GM19239 (cell line): ENCODE measurements around the gene TLR7.

ENCODE experiments used
- DNase-seq: peaks from one replicate; pipeline ENCODE4 v3.0.0; 2011; ENCODE audit warnings: low spot score; ENCODE audit not compliant: insufficient read length
- FAIRE-seq: peaks from 2 replicates; lab custom pipeline; 2011; peaks lifted over from hg19 to GRCh38; lab: Jason Lieb, UNC

TLR7 gene

DNA sequence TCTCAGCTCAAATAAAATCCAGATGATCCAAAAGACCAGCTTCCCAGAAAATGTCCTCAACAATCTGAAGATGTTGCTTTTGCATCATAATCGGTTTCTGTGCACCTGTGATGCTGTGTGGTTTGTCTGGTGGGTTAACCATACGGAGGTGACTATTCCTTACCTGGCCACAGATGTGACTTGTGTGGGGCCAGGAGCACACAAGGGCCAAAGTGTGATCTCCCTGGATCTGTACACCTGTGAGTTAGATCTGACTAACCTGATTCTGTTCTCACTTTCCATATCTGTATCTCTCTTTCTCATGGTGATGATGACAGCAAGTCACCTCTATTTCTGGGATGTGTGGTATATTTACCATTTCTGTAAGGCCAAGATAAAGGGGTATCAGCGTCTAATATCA, 20.9 kb downstream of the TLR7 start:
- FAIRE-seq (peak; percentile 96), DNase-seq (no peak)

DNA sequence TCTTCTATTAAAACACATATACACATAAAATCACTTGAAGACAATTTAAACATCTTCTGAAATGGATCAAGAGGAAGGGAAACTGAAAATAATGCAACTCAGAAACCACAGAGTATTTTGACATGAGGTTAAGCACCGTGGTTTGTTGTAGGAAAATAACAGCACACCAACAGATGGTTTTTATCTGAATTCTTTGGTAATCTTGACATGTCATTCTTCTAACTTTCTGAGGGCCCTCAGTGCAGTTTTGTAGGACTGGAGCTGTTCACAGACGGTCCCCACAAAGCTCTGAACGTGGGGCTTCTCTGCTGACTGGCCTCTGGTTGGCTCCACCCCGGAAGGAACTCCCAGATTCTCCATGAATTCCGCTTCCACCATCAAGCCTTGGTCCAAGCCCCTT, 23.6 kb downstream of the TLR7 start:
- FAIRE-seq (no peak), DNase-seq (no peak)

DNA sequence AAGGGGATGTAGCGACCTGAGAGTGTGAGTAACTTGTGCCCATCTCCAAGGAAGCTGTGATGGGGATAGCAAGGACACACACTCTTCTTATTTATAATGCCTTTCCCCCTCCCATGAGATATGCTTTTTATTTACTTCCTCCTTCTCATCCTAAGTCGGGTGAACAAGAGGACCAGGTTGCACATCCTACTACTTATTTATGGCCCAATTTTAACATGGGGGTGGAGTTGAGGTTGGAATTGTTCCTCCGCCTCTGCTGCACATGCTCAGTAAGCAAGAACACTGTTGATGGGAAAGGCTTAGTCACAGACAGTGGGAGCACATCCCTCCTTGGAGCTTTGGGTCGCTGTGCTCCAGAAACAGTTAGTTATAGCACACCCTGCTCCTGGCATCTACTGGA, 24.3 kb downstream of the TLR7 start:
- FAIRE-seq (peak; percentile 93), DNase-seq (no peak)

DNA sequence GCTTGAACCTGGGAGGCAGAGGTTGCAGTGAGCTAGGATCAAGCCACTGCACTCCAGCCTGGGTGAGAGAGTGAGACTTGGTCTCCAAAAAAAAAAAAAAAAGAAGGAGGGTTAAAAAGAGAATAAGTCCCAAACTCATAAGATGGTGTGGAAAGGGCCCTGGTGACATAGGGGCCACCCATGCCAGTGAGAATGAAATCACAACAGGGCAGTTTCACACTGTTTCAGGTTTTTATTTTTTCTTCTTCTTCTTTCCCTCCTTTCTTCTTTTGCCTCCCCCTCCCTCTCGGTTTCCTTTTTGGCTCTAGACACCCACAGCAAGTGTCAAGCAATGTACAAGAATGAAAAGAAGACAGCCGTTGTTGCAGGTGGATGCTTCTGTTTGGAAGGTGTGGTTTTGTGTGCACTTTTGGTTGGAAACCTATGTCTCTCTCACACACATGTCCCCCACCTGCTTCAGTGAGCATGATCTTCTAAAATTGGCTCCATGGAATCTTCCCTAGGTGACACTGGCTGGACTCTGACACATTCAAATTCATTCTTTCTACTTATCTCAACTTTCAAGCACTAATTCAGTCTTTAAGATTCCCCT, 25.1 kb downstream of the TLR7 start:
- FAIRE-seq (peak; percentile 99), DNase-seq (no peak)

DNA sequence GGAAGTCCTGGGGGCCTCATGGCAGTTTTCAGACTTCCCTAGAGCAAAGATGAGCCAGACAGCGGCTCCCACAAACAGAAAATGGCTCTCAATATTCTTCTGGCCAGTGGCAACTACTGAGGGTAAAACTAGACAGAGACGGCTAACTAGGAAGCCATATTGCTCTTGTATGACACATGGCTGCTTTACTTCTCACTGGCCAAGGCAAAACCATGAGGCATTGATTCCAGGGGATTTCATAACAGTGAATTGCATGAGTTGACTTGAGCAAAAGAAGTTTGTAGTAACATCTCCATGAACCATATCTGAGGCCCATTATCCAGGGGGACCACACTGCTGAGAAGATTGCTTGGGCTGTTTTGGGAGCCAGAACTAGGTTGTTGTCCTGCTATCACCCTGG, 25.8 kb downstream of the TLR7 start:
- FAIRE-seq (peak; percentile 78), DNase-seq (no peak)

DNA sequence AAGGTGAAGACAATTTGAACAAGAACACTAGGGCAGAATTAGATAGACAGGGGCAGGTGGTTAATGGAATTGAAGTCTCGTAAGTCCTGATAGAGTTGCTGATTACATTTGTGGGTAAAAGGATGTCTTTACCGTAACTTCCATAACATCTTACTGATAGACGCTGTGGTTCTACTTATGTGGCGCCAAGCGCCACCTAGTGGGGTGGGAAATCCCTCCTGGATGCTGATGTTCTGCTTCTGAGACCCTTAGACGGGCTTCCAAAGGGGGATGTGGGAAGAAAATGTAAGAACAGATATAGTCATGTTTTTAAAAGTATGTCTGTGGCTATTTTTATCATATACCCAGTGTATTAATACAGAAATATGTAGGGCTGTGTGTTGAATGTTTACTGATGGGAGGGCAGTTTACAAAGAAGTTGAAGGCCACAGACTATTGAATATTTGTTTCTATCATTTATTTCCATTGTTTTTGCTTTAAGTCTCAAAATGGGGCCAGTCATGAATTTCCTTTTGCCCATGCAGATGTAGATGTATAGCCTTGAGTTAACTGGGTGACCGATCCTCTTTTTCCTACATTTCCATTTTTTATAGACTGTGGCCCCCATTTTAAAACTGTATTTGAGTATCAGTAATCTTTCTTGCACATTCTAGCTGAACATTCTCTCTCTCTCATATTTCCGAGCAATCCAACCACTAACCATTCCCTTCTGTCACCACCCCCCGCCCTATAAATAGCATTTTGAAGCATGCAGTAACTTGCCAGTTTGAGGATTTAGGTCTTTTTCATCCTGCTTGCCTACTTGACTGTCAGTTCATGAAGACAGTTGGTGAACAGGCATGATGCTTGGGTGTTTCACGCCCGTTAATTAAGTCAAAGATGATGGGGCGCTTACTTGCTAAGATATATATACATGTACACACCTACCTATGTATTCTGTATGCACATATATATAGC, 27.5 kb downstream of the TLR7 start:
- FAIRE-seq, result peak; percentile 96
- no peak for DNase-seq

DNA sequence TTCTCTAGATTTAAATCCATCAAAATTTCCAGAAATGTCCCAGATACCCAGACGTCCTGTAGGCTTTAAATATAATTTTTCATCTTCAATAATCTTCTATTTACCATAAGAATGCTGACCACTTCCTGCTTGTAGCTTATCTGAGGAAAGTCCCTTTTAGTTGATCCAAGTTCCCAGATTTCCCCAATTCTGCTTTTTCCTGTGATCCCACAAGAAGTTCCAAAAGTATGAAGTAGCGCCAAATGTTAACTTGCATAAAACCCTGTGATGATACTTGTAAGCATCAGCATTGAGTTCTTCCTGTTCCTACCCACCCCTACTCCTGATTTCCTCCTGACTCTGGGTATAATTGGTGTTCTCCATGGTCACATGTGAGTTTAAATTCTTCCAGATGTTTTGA, 29.0 kb downstream of the TLR7 start:
- no peak for DNase-seq
- no peak for FAIRE-seq

DNA sequence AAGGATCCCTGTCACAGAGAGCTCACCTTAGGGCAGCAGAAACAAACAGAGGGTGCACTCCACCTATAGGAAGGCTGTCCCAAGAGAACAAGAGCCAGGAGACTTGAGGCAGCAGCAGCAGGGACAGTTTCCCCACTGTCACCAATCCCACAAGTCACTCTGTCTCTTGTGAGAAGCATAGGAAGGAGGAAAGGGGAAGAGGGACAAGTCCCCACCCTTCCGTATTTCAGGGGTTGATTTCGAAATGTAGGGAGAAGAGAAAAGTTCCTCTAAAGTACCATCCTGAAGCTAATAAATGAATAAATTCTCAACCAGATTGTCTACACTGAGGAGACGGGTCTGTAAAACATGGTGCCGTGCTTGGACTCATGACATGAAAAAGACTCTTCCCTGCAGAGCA, 30.1 kb downstream of the TLR7 start:
- FAIRE-seq, result peak; percentile 58
- no peak for DNase-seq

DNA sequence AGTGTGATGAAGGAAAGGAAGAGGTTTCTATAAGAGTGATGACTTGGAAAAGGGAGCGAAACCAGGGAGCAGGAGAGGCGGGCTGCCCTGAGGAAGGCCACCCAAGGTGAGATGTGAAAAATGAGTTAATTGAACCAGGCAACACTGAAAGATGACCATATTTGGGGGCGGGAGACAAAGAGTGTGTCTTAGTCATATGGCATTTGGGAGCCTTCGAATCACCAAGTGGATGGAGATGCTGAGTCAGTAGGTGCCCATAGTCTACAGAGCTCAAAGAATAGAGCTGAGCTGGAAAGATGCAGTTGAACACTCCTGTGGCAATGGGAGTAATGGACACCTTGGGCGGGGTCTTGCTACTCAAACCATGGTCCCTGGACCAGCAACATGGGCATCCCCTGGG, 31.2 kb downstream of the TLR7 start:
- FAIRE-seq (no peak), DNase-seq (no peak)

DNA sequence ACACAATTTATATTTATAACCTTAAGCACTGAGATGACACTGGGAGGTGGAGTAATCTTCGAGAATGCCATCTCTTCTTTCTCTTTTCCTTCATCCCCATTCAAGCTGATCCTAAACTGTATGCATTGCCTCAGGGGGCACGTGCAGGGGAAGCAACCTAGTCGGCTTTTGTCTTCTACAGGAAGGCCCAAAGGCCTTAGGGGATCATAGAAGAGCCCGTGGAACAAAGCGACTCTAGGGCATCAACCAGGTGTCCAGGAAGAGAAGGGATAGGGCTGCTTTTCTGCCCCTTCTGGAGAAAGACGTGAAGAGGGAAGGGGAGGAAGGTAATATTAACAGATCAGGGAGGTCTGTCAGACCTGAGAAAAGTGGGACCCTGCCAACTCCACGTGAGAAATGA, 32.6 kb downstream of the TLR7 start:
- FAIRE-seq (no peak), DNase-seq (no peak)

DNA sequence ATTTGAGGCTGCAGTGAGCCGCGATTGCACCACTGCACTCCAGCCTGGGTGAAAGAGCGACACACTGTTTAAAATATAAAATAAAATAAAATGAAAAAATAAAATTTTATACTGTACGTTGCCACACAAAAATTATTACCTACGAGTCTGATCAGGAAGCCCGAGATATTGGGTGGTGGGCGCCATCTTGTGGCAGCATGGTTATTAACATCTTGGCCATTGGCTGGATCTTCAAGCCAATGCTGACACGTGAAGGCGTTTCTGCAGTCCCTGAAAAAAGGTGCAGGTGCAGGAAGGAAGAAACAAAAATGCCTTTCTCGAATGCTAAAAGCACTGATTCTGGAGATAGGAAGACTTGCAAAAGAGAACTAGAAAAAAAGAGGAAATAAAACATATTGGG, 34.6 kb downstream of the TLR7 start:
- FAIRE-seq, result peak; percentile 77
- DNase-seq, result peak; percentile 38

DNA sequence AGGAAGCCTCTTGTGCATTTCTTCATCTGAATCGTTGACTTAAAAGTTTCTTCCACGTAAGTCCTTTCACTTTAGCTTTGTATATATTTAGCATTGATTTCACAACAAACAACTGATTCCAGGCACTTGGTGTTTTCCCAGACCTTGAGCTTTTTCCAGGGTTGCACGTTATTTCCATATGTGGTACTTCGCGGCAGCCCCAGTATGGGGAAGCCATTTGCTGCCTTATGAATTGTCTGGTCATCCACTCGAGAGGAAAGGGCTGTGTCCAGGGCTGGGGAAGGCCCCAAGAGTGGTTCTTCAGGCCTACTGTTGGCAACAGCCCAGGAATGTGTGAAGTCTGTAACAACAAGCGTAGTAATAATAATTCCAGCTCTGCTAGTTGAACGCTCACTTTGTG, 36.8 kb downstream of the TLR7 start:
- no peak for FAIRE-seq
- DNase-seq, result no peak

DNA sequence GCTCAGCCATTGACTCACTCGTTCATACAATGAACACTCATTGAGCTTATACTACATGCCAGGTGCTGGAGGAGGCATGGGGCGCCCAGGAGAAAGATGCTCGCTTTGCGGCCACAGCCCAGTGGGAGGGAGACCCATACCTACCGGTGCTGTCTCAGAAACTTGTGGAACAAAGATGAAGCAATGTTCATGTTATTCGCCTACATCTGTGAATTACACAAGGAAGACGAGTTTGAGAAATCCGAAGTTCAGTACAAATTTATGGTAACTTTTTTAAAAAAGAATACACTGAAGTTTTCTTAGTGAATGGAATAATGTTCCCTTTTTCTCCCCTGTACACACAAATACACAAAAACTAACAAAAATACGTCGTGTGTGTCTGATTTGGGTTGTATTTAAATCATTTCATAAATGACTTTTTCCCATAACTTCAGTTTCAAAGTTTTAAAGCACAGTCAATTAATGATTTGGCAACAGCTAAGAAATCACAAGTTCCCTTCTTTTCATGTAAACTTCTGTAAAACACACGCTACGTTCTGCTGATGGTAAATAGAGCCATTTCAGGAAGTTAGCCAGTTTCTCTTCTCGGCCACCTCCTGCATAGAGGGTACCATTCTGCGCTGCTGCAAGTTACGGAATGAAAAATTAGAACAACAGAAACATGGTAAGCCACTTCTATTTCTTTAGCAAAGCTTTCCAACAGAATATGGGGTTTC, 39.3 kb downstream of the TLR7 start, which contains the start of gene TLR8:
TLR8 (plus strand) TSS at position 575 of the 716 bp plus-strand sequence; CDS start at position 662, 87 bp downstream.
- DNase-seq, result no peak
- no peak for FAIRE-seq

DNA sequence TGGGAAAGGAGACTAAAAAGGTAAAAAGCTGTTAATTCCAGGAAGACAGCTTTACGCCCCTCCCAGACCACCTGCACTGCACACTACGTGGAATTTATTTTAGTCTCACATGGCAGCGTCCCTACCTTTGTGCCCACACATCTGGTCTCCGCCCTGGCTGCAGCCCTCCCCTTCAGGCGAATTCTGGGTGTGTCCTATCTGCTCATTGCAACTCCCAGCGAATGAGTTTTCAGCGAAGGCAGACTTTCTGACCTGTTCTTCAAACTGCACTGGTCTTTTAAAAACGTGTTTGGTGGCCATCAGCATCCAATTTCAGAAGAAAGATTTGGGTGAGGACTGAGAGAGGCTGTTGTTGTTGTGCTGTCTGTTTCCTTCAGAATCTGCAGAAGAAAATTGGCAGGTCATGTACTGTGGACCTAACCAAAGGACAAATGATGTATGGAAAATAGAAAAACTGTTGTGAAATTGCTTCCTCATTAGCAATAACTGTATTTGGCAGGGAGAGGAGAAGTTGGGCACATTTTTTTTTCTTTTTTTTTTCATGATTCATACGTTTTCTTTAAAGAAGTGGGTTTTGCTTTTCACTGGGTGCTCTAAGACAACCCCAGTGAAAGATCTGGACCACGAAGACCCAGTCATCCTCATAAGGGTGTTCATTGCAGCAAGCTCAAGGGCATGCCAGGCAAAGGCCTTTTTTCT, 43.7 kb downstream of the TLR7 start:
- FAIRE-seq, result no peak
- DNase-seq, result no peak

DNA sequence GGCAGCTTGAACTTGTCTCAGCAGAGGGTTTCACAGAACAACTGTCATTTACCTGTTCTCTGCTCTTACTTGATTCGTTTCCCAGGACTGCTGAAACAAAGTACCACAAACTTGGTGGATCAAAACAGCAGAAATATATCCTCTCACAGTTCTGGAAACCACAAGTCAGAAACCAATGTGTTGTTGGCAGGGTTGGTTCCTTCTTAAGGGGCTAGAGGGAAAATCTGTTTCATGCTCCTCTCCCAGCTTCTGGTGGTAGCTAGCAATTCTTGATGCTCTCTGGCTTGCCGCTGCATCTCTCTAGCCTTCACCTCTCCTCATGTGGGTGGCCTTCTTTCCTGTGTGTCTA, 44.2 kb downstream of the TLR7 start:
- DNase-seq (no peak), FAIRE-seq (peak; percentile 57)

DNA sequence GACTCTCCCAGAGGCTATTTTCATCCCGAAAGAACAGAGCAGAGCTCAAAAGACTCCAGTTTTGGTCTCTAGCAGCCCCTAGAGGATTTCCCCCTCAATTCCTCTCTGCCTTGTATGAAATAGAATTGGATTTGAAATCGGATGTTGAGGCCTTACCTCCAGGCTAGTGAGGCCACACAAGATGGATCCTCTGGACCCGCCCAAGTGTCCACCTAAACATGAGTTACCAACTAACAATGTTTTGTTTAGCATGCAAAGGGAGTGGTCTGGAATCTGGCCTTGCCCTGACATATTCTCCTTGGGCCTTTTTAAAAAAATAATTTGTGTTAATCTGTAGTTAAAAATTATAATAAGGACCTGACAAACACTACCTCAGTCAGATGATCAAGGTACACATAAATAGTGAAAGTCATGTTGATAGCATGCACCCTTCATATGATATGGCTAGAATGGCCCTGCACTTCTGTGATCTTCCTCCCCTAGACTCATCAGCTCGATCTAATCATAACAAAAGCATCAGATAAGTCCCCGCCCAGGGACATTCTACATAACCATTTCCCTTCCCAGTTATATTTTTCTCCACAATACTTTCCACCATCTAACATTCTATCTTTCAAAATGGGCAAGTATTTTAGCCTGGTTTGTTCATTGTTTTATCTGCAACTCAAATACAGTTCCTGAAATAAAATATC, 46.1 kb downstream of the TLR7 start:
- FAIRE-seq (no peak), DNase-seq (no peak)

DNA sequence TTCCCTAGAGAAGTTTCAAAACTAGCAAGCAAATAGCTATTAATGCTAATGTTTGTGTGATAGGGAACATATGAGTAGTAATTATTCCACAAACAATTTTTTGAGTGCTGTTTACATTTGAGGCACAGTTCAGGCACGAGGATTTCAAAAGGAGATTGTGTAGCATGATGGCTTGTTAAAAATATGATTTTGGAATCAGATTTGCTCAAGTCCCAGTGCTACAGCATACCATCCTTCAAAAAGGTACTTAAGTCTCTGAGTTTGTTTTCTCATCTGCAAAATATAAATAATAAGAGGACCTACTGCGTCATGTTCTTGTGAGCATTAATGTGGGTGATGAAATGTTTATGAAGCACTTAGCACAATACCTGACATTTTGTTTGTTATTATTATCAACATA, 50.9 kb downstream of the TLR7 start:
- DNase-seq (no peak), FAIRE-seq (no peak)

DNA sequence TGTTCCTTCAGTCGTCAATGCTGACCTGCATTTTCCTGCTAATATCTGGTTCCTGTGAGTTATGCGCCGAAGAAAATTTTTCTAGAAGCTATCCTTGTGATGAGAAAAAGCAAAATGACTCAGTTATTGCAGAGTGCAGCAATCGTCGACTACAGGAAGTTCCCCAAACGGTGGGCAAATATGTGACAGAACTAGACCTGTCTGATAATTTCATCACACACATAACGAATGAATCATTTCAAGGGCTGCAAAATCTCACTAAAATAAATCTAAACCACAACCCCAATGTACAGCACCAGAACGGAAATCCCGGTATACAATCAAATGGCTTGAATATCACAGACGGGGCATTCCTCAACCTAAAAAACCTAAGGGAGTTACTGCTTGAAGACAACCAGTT, 52.2 kb downstream of the TLR7 start:
- no peak for DNase-seq
- FAIRE-seq, result no peak

DNA sequence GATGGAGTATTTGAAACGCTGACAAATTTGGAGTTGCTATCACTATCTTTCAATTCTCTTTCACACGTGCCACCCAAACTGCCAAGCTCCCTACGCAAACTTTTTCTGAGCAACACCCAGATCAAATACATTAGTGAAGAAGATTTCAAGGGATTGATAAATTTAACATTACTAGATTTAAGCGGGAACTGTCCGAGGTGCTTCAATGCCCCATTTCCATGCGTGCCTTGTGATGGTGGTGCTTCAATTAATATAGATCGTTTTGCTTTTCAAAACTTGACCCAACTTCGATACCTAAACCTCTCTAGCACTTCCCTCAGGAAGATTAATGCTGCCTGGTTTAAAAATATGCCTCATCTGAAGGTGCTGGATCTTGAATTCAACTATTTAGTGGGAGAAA, 52.7 kb downstream of the TLR7 start:
- DNase-seq (no peak), FAIRE-seq (no peak)

DNA sequence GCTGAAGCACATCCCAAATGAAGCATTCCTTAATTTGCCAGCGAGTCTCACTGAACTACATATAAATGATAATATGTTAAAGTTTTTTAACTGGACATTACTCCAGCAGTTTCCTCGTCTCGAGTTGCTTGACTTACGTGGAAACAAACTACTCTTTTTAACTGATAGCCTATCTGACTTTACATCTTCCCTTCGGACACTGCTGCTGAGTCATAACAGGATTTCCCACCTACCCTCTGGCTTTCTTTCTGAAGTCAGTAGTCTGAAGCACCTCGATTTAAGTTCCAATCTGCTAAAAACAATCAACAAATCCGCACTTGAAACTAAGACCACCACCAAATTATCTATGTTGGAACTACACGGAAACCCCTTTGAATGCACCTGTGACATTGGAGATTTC, 54.1 kb downstream of the TLR7 start:
- no peak for FAIRE-seq
- no peak for DNase-seq
